Raji (cell line): Measurements from ENCODE around the gene NXN.

ENCODE experiments used
- POLR2A ChIP-seq: IDR thresholded peaks from 2 replicates; pipeline ENCODE4 v1.6.1; 2011; ENCODE audit warnings: low read depth, low read length, control low read depth; ENCODE audit not compliant: insufficient read depth

NXN gene

DNA sequence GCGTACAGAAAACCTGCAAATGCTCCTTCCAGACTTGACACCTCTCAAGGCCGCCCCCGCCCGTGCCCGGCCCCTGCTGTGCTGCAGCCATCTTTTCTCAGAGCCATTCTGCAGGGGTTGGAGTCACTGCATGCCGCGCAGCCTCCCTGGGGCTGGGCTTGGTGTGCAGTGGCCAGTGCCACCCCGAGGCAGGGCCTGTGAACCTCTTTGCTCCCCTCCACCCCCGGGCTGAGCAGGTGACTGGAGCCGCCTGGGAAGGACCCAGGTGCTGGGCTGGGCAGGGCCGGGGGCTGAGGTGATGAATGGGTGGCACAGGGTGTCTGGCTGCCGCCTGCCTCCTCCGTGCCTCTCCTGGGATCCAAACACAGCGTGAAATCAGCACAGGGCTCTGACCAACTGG is 177.1 kb downstream of the NXN start:
- no peak for TF ChIP-seq POLR2A

DNA sequence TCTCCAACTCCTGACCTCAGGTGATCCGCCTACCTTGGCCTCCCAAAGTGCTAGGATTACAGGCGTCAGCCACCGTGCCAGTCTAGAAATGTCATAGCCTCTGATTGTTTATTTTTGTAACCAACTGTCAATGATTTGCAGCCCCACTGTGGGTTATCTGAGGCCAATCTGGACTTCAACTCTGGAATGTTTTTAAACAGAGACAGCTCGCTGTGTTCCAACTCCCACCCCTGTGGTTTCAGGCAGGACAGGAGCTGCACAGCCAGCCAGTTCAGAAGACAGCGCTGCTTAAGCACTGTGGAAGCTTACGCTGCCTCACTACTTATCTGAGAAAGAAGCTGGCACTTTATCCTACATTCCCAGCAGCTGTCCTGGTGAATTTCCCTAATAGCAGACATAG is 177.9 kb downstream of the NXN start:
- TF ChIP-seq POLR2A = no peak

DNA sequence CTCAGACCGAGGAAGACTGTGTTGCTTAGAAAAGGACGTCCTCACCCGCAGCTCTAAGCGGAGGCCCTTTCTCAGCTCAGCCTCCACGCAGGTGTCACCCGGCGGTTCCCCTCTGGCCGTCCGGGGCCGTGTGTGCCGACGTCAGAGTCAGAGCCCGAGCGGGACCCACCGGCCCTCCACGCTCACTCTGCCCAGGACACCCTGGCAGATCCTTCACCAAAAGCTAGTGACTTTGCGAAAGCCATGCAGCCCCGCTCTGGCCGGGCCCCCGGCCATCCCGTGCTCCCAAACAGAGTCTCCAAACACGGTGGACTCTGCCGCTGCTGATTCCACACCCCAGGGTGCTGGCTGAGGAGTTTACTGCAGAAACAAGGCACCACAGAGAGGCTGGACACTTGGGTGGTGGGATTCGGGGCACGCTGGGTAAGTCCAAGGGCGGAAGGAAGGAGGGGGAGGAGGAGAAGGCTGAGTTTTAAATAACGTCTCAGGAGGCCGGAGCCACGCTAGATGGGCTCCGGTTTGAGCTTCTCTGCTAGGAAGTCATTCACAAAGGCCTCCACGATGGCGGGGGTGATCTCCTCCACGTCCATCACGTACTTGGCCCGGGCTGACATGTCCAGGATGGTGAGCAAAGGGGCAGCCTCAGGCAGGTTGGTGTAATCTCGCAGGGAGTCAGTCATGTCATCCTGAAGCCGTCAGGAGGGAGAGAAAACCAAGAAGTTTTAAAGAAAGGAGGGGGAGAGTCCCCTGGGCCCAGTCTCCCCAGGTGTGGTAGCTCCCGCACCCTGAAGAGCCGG is 178.9 kb downstream of the NXN start:
- TF ChIP-seq POLR2A = no peak

DNA sequence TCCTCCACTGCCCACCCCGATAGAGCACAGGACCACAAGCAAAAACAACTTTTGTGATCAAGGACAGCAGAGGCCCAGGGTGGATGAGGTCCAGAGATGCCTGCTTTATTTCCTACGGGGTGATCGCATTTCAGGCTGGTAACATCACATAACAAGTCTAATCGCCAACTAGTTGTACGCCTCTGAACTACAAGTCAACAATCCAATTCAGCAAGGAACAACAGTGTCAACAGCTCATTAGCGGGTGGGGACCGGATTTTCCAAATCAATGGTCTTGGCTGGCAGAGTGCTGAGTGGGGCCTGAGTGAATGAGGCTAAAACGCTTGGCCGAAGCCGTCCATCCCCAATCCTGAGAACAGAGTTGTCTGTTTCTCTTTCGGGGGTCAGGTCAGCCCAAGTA is 180.3 kb downstream of the NXN start:
- no peak for TF ChIP-seq POLR2A

DNA sequence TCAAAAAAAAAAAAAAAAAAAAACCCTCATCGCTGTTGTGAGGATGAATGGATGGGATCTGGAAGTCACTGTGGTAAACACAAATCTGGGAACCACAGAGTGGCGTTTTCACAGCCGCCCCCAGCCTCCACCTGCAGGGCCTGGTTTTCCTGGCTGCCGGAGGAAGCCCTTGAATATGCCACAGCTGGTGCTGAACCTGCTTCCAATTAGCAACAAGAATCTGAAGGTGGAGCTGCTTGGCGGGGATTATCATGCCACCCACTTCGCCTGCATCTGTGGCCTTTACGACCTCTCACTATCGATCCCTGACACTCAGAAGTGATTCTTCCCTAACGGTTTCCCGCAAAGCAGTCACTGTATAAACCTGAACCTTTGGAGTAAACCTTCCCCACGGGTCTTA is 181.3 kb downstream of the NXN start:
- TF ChIP-seq POLR2A = no peak

DNA sequence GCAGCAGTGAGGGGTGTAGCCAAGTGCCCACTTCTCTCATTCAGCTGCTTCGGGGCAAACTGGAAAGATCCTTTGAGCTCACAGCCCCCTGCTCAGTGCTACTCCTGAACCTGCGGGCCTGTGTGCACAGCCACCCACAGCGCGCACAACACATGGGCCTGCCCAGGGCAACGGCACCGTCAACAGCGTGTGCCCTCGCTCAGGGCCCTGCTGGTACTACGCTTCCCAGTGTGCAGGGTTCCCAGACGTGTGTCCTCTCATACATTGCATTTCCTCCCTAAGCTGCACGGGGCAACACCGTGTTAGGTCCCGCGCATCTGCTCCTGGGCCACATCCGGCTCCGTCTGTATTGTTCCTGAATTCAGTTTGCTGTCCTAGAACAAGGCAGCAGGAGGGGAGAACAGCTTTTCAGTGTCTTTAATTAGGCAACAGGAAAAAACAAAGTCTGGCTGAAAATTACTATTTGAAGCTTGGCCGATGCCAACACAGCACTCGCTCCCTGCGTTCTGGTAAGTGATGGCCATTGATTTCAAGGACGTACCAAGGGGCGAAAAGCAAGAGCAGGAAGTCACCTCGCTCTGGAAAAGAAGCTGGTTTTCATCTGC is 182.2 kb downstream of the NXN start:
- 0 out of 2 replicates have a peak, but pooled peaks have one; percentile 4 for TF ChIP-seq POLR2A

DNA sequence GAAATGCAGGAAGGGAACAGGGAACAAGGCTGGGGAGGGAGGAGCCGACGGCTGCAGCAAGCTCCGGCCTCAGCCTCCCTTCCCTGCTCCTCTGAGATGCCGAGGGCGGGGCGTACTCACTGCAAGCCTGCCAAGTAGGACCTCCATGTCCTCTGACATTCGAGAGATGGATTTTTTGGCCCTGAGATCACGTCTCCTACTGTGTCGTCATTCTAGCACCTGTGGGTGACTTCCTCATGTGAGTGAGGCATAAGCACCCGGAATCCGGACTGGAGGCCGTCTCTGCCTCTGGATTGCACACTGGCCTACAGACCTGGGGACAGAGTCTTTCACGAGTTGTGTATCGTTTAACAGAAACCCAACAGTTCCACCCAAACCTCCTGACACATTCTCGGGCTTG is 183.0 kb downstream of the NXN start:
- TF ChIP-seq POLR2A = no peak

DNA sequence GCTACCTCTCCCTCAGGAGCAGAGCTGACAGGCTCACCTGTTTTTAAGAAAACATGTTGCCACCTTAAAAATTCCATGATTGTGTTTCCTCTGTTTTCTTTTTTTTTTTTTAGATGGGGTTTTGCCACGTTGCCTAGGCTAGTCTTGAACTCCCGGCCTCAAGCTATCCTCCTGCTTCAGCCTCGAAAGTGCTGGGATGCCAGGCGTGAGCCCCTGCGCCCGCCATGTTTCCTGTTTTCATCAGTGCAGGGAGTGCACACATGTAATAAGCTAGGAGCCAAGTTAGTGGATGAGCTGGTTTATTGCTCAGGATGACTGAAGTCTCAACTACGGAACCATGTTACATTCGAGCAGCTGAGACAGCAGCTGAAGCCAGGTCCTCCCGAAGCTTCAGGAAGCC is 183.9 kb downstream of the NXN start:
- TF ChIP-seq POLR2A = no peak

DNA sequence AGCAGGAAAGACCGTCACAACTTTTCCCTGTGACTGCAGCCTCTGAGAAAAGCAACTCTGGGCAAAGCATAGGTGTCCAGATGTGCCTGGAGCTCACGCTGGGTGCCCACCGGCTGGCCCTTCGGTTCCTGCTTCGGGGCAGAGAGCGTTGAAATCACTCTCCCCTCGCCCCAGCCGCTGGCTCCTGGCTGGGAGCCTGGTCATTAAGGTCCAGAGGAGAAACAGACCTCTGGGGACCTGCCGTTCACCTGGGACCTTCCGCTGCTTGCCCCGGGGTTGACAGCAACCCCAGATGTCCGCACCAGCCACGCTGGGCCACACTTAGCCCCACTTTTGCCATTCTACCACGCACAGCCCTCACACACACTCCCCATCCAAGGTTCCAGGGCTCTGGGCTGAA is 184.3 kb downstream of the NXN start:
- no peak for TF ChIP-seq POLR2A

DNA sequence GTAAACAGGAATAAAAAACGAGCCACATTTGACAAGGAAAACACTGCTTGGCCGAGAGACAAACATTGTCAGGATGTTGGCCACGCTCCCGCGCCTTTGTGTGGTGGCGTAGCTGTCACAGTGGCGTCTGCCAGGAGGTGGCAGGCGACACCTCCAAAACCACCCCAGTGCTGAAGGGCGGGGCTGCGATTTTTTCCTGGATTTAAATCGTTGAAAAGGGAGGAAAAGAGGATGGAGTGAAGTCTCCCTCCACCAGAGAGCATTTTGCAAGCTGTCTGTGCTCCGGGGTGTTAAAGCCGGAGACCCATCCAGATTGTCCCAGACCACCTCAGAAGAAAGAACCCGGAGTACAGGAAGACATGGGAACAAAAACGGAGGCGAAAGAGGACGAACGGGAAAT is 184.7 kb downstream of the NXN start:
- TF ChIP-seq POLR2A = no peak

DNA sequence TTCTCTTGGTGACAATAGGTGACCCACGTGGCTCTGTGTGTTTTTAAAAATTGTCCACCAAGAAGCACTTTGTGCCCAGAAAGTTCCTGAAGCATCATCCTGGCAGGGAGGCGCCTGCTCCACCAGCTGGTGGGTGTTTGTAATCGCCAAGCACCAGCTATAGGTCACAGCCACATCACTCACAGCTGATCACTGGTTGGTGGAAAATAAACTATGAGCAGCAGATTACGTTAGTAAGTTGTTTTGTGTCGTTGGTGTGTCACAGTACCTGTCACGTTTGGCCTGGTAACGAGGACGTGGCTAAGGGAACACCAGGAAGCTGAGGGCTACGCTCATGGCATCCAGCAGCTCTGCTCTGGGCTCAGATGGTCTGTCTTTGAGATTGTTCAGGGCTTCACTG is 187.3 kb downstream of the NXN start:
- no peak for TF ChIP-seq POLR2A

DNA sequence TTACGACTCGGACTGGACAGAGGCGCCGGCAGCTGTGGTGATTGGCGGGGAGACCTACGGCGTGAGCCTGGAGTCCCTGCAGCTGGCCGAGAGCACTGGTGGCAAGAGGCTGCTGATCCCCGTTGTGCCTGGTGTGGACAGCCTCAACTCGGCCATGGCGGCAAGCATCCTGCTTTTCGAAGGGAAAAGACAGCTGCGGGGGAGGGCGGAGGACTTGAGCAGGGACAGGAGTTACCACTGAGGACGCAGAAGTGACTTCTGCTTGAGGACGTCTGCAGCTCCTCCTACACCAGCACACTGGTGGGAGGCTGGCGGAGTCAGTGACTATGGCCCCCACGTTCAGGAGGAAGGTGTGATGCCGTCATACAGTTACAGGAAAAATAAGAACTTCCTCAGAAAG is 187.7 kb downstream of the NXN start:
- no peak for TF ChIP-seq POLR2A

DNA sequence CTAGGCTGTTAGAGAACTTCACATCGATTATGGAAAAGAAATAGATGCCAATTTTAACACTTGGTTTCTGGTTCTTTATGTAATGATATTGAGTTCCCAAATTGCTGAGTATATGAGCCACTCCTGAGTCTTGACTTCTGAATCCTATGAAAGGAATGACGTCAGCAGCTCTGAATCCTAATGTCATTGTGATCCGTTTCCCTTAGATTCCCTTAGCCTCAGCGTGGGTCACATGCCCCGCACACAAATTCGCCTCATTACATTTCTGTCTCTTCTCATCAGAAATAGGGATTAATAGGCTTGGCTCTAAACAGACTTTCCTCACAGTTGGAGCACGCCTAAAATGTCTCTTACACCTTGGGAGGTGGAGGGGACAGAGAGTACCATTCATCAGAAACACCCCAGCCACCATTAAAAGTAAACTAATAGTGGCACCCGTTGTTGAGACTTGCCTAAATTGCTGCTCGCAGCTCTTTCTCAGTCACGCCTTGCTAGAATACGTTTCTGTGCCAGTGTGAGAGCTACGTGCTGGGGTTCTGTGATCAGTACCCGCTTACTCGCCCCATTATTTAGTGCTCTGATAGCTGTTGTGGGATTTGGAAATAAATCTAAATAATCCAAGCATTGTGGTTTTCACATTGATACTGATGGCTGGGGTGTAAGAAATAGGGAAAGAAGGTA is 190.3 kb downstream of the NXN start:
- no peak for TF ChIP-seq POLR2A

DNA sequence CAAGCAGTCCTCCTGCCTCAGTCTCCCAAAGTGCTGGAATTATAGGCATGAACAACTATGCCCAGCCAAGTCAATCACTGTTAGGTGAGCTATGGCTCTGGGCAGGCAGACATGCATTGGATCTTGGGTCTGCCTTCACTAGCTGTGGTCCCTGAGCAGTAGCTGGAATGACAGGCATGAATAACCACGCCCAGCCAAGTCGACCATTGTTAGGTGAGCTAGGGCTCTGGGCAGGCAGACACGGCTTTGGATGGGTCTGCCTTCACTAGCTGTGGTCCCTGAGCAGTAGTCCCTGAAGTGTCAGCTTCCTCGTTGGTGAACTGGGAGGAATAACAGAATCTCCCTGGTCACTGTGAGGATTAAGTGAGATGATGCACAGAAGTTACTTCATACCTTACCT is 191.0 kb downstream of the NXN start:
- TF ChIP-seq POLR2A = no peak

DNA sequence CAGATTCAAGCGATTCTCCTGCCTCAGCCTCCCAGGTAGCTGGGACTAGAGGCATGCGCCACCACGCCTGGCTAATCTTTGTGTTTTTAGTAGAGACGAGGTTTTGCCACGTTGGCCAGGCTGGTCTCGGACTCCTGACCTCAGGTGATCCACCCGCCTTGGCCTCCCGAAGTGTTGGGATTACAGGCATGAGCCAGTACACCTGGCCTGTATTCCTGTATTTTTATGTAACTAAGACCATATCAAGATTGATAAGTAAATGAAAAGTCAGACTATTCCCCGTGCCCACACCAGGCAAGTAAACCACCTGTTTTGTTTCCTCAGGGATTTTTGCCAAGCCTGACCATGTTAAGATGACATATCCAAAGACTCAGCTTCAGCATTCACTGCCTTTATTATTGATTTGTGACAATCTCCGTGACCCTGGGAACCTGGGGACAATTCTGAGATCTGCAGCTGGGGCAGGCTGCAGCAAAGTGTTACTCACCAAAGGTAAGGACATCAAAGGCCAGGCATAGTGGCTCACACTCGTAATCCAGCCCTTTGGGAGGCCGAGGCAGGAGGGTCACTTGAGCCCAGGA is 191.8 kb downstream of the NXN start:
- TF ChIP-seq POLR2A = no peak

DNA sequence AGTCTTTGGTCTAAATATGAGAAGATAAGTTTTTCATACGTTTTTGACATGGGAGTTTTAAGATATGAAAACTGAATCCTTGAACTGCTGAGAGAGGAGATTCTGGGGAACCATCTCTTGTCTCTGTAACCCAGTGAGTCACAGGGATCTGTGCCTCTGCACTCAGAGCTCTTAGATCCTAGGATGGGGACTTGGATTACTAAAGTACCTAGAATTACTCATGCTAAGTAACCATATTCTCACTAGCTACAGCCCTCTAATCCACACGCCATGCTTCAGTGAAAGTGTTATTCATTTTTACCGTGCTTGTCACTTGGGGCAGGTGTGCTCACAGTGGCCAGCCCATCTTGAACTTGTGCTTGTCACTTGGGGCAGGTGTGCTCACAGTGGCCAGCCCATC is 195.4 kb downstream of the NXN start:
- no peak for TF ChIP-seq POLR2A
